ENCODE measurements around the gene GPHN. TPM values are rescaled to one million over a fixed set of nuclear protein-coding genes. Genes with fewer than 3 reads are reported as not detected.

The GPHN gene
- total and polyA plus RNA-seq, 7 donors, result 8.1 to 39.7 (median 22.3) TPM

GRCh38 chr14:66645716-66646115 lies 137.8 kb downstream of the GPHN start:
- DNase-seq (no peak), ATAC-seq (no peak)
- H3K27me3 ChIP-seq (ENCODE audit: insufficient read depth in 3 of 3, low read length in 2 of 3), result no peaks in the 10 kb centered on the region
- peaks cover 30% of the 10 kb centered on the region for H3K4me1 ChIP-seq
- intact Hi-C loops (cut with DNase I), result loop anchor here in 1 of 2 donors (10.0 kb wide), 1 partner anchor 141 kb away; the partner anchor contains the start of gene GPHN
- no peaks in the 10 kb centered on the region for H3K9me3 ChIP-seq
- H3K4me3 ChIP-seq, result no peak overlapping the region
- H3K36me3 ChIP-seq (ENCODE audit: insufficient read depth in 1 of 2, low read depth in 1 of 2), result no peaks in the 10 kb centered on the region
- no peak overlapping the region for H3K27ac ChIP-seq
- TF ChIP-seq, protein P1, sequence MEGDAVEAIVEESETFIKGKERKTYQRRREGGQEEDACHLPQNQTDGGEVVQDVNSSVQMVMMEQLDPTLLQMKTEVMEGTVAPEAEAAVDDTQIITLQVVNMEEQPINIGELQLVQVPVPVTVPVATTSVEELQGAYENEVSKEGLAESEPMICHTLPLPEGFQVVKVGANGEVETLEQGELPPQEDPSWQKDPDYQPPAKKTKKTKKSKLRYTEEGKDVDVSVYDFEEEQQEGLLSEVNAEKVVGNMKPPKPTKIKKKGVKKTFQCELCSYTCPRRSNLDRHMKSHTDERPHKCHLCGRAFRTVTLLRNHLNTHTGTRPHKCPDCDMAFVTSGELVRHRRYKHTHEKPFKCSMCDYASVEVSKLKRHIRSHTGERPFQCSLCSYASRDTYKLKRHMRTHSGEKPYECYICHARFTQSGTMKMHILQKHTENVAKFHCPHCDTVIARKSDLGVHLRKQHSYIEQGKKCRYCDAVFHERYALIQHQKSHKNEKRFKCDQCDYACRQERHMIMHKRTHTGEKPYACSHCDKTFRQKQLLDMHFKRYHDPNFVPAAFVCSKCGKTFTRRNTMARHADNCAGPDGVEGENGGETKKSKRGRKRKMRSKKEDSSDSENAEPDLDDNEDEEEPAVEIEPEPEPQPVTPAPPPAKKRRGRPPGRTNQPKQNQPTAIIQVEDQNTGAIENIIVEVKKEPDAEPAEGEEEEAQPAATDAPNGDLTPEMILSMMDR (IDR thresholded peaks at IDR 0.05), result no peak
- 81 to 94% (median 89%) methylated on average over 1 of the region's 1 CpG for WGBS, 3 donors

- DNase-seq (no peak), ATAC-seq (no peak)
- TF ChIP-seq, protein P1 (IDR thresholded peaks at IDR 0.05), result no peak
- Histone ChIP-seq H3K9me3 (no peaks in the 10 kb centered on the region), H3K4me1 (peaks cover 16% of the 10 kb centered on the region), H3K27me3 (ENCODE audit: insufficient read depth in 3 of 3, low read length in 2 of 3) (no peaks in the 10 kb centered on the region), H3K4me3 (no peak overlapping the region), H3K27ac (no peak overlapping the region), H3K36me3 (ENCODE audit: insufficient read depth in 1 of 2, low read depth in 1 of 2) (no peaks in the 10 kb centered on the region)
- intact Hi-C loops (cut with DNase I), result loop anchor here in 1 of 2 donors (10.0 kb wide), 1 partner anchor 145 kb away; the partner anchor contains the start of gene GPHN
- 46 to 60% (median 52%) methylated on average over 3 of the region's 3 CpGs for WGBS, 3 donors
These were observed 141.6 kb downstream of the GPHN start for GRCh38 chr14:66649498-66649897.

- Histone ChIP-seq H3K36me3 (ENCODE audit: insufficient read depth in 1 of 2, low read depth in 1 of 2) (no peaks in the 10 kb centered on the region), H3K4me1 (peaks cover 16% of the 10 kb centered on the region), H3K27ac (no peak overlapping the region), H3K27me3 (ENCODE audit: insufficient read depth in 3 of 3, low read length in 2 of 3) (no peaks in the 10 kb centered on the region), H3K9me3 (no peaks in the 10 kb centered on the region), H3K4me3 (no peak overlapping the region)
- ATAC-seq (no peak), DNase-seq (no peak)
- intact Hi-C loops (cut with DNase I), result no loop called here
- 43 to 60% (median 53%) methylated on average over 3 of the region's 3 CpGs for WGBS, 3 donors
- TF ChIP-seq, protein P1 (IDR thresholded peaks at IDR 0.05), result no peak
These were observed 142.6 kb downstream of the GPHN start for GRCh38 chr14:66650491-66650911.

DNA sequence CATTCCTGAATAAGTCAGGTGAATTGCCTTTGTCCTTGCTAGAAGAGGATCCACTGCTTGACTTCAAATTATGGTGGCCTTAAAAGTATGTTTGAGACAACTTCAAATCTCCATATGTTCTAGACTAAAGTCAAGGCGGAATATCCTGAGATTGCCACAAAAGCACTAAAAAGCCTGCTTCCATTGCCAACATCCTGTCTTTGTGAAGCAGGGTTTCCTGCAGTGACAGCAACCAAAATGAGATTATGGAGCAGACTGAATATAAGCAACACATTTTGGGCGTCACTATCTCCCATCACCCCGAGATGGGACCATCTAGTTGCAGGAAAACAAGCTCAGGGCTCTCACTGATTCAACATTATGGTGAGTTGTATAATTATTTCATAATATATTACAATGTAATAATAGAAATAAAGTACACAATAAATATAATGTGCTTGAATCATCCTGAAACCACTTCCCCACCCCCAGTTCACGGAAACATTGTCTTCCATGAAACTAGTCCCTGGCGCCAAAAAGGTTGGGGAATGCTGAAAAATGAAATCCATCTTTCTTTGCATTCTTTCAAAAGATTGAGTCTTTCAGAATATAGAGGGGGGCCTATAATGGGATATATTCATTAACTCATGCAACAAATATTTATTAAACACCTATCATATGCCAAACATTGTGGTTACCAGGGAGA lies 143.7 kb downstream of the GPHN start:
- ATAC-seq, result no peak
- Histone ChIP-seq H3K4me1 (peaks cover 16% of the 10 kb centered on the region), H3K27ac (peak overlapping the region; percentile 43), H3K4me3 (no peak overlapping the region), H3K9me3 (no peaks in the 10 kb centered on the region), H3K36me3 (ENCODE audit: insufficient read depth in 1 of 2, low read depth in 1 of 2) (no peaks in the 10 kb centered on the region), H3K27me3 (ENCODE audit: insufficient read depth in 3 of 3, low read length in 2 of 3) (no peaks in the 10 kb centered on the region)
- intact Hi-C loops (cut with DNase I), result no loop called here
- no peak for DNase-seq
- 72 to 89% (median 86%) methylated on average over 5 of the region's 5 CpGs for WGBS, 3 donors
- TF ChIP-seq, protein P1 (IDR thresholded peaks at IDR 0.05), result no peak
